Ovary (tissue), 3 donors: ENCODE results near the gene SYT8.

Source experiments
- EP300 ChIP-seq: sonication (generic); formaldehyde crosslinking; IDR thresholded peaks from one replicate; pipeline ENCODE4 v1.6.1; 2017; ENCODE audit warnings: antibody characterized with exemption
- POLR2A ChIP-seq: fragments of 450-650 bp; IDR thresholded peaks from one replicate; pipeline ENCODE4 v1.6.1; 2017; ENCODE audit warnings: antibody characterized with exemption, mild to moderate bottlenecking, moderate library complexity
- TF ChIP-seq, protein P1 (sequence below), 3 donors: fragments of 450-650 bp in 2 of 3; fragments of 200-600 bp in 1 of 3; IDR thresholded peaks; one replicate each; pipeline versions ENCODE4 v1.5.1 to v1.8.0; 2016 to 2022; ENCODE audit warnings: antibody characterized with exemption in 3 of 3, mild to moderate bottlenecking in 1 of 3
- donor health status: DM: no; HTN: no; CAD: no.

DNA sequence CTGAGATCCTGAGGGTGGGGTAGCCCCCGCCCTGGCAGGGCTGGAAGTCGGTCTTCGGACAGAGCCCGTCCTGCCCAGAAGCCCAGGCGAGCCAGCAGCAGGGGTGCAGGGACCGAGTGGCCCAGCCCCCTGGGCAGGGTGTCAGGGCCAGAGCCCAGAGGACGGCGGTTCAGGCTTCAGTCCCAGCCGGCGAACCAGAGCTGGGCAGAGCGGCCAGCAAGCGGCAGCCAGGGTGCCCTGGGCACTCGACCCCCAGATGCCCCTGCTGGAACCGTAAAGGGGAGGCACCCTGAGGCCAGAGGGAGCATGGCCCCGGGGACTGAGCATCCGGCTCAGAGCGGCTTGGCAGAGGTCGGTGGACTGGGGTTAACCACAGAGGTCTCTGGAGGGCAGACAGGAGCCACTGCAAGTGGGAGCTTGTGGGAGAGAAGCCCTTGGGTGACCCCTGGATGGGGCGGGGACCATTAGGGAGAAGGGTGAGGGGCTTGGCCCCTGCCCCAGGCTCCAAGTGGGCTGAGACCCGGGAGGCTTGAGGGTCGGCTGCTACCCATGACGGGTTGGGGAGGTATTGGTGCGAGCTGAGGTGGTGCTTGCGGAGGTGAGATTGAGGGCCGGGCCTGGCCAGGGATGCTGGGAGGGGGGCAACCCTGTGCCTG lies 34.0 kb downstream of the SYT8 start:
- TF ChIP-seq, protein P1, sequence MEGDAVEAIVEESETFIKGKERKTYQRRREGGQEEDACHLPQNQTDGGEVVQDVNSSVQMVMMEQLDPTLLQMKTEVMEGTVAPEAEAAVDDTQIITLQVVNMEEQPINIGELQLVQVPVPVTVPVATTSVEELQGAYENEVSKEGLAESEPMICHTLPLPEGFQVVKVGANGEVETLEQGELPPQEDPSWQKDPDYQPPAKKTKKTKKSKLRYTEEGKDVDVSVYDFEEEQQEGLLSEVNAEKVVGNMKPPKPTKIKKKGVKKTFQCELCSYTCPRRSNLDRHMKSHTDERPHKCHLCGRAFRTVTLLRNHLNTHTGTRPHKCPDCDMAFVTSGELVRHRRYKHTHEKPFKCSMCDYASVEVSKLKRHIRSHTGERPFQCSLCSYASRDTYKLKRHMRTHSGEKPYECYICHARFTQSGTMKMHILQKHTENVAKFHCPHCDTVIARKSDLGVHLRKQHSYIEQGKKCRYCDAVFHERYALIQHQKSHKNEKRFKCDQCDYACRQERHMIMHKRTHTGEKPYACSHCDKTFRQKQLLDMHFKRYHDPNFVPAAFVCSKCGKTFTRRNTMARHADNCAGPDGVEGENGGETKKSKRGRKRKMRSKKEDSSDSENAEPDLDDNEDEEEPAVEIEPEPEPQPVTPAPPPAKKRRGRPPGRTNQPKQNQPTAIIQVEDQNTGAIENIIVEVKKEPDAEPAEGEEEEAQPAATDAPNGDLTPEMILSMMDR (IDR thresholded peaks at IDR 0.05): no peak
- TF ChIP-seq POLR2A (no peak), EP300 (no peak)
